ENCODE data around the gene TMX2.
"Not testable (repeated sequence)": the region's sequence is repeated elsewhere in the genome, so short reads cannot be mapped to it uniquely, and the experiment has no call there.

Gene TMX2

DNA sequence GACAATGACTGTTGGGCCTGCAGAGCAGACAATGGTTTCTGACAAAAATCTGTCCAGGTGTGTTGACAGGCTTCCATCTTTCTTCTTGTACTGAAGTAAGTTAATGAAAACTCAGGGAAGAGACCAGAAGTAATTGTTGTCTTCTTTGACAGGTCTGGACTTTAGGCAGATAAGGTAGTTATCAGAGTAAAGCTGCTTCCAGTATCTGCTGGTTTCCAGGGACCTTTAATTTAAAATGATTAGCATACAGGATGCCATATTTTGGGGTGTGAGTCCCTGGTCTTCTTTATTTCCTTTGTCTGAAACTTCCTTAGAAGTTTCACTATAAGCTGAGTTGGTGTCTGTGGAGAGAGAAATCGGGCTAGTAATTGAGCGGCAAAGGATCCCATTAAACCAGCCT, 1.4 kb downstream of the TMX2 start:
- no peak for DNase-seq

- DNase-seq, result not testable (repeated sequence)
These were observed 4.3 kb downstream of the TMX2 start for GRCh38 chr11:57716726-57717125.

DNA sequence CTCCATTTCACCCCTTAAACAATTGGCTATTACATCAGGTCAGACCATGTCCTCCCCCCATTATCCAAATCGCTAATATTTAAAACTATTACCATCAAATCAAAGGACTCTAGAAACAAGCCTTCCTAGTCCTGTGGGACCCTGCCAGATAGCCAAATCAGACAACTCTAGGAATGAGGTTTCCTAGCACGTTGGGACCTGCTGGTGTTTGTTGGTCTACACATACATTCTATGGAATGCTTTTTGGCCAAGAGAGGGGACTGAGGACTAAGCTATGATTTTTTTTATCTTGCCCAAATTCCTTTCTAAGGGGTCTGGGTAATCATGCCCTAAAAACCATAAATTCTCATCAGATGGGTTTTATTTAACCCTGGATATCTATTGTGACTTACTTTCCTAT, 14.8 kb downstream of the TMX2 start:
- no peak for DNase-seq

GRCh38 chr11:57728829-57729228, 16.4 kb downstream of the TMX2 start:
- no peak for DNase-seq

DNA sequence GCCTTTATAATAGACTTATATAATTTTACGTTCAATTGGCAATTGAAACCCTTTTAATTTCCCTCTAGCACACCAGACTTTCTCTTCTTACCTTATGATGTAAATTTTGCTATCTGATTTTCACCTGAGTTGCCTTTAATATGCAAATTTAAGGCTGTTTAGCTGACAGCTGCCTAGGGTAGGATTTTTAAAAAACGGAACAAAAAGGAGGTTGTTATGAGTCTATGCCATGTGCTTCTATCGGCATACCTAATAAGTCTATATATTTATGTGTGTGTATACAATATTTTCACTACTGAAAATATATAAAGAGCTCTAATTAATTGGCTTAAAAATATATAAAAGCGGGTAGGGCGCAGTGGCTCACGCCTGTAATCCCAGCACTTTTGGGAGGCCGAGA, 17.1 kb downstream of the TMX2 start:
- no peak for DNase-seq

- DNase-seq, result no peak
These were observed 20.3 kb downstream of the TMX2 start for GRCh38 chr11:57732661-57733060.

DNA sequence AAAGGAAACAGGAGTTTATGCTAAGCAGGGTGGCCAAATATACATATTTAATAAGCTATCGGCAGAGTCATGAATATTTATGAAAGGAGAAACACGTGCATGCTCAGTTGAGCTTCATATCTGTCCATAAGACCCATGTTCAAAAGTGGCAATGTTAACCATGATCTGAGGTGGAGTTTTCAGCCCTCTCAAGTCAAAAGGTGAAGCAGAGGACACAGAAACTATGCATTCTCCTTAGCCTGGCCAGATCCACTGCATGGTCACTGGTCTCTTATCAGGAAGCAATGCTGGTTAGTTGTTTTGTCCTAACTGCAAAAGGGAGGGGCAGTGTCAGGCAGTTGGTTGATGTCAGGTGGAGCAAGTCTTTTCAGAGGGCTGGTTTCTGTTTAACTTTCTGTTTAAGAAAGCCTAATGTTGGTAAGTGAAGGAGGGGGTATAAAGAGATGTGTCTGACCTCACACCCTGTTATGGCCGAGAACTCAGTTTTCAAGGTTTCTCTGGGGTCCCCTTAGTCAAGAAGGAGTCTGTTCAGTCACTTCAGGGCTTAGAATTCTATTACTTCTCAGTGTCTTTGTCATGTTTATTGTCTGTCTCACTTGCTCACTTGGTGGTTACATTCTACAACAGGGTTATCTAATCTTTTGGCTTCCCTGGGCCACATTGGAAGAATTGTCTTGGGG, 23.4 kb downstream of the TMX2 start:
- no peak for DNase-seq

- peak; percentile 59 to 98 (median 93) for DNase-seq
These were observed 29.0 kb downstream of the TMX2 start, which contains the start of gene SELENOH for GRCh38 chr11:57741132-57742086. Gene SELENOH (plus strand): TSS chr11:57741491. CDS start chr11:57741596, 105 bp downstream.

- DNase-seq, result no peak
These were observed 29.7 kb downstream of the TMX2 start for GRCh38 chr11:57742087-57742452.

DNA sequence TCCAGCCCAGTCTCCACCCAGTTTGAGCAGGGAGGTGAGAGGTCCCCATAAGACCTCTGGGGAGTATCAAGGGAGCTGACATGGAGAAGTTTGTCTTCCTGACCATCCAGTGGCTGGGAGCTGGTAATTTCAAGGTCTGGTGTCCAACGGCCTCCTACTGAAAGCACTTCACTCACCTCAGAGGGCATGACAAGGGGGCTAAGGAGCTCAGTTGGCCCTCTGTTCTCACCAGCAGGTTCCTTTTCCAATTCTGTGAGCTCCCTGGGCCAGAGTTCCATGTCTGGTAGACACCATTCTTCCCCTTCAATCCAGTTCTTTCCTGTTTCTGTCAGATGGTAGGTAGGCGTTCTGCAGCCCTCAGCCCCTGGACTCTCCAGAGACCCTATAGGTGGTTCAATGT, 32.0 kb downstream of the TMX2 start:
- DNase-seq, result no peak

GRCh38 chr11:57745206-57745605, 32.8 kb downstream of the TMX2 start:
- DNase-seq, result no peak

- DNase-seq, result no peak
These were observed 34.5 kb downstream of the TMX2 start for GRCh38 chr11:57746920-57747319.

DNA sequence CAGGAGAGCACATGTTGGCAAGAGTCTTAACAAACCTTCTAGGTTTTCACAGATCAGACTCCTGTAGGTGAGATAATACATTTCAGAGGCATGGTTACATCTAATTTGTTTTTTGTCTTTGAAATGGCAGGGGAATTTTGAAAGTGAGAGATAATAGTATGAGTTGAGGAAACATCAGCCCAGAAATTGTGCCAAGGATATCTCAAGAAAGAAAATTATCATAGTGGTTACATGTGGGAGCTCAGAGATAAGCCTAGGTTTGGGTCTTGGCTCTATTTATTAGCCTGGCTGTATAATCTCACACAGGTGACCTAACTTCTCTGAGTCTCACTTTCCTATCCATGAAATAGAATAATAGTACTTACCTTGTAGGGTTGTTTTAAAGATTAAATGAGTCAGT, 38.8 kb downstream of the TMX2 start:
- no peak for DNase-seq

GRCh38 chr11:57751676-57752253, 39.4 kb downstream of the TMX2 start, which contains the start of gene BTBD18:
Gene BTBD18 (minus strand): TSS chr11:57751819. CDS start chr11:57751188, 631 bp downstream.
- DNase-seq, result peak in 6 of 56 donors; percentile 3 to 28 (median 10)

DNA sequence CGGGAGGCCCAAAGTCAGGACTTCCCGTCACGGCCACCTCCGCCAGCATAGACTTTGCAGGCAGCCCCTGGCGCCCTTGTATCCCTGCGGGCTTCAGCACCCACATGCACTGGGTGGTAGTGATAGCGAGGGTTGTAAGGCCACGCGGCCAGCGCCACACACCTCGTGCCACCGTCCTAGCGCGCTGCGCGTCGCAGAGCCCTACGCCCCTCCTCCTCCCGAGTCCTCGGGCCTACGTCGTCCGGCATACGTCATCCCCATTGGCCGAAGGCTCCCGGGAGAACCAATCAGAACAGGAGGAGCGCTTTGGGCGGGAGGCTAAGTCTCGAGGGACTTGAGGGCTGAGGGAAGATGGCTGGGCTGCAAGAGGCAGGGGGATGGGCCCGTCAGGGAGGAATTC, 40.6 kb downstream of the TMX2 start:
- no peak for DNase-seq

DNA sequence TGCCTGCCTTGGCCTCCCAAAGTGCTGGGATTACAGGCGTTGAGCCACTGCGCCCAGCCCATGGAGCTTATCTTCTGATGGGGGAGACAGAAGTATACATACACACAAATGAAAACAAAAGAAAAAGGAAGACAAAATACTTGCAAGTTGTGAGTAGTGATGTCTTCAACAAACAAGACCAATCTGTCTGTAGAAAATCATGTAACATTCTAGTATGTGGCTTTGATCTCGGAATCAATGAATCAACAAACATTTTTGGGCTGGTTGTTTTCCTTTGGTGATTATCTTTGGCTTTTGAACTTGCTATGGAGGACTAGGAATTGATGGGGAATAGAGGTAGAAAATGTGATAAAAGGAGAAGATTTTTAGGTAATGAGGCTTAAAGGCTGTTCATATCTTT, 45.8 kb downstream of the TMX2 start:
- DNase-seq, result no peak

- DNase-seq, result peak in 55 of 56 donors; percentile 13 to 91 (median 72)
These were observed 49.2 kb downstream of the TMX2 start, which contains the start of gene CTNND1 for GRCh38 chr11:57761301-57762234. Gene CTNND1 (plus strand): TSS chr11:57761802. CDS start chr11:57791479, 29,677 bp downstream.

- peak in 4 of 56 donors; percentile 2 to 7 (median 4) for DNase-seq
These were observed 50.0 kb downstream of the TMX2 start for GRCh38 chr11:57762235-57762861.

DNA sequence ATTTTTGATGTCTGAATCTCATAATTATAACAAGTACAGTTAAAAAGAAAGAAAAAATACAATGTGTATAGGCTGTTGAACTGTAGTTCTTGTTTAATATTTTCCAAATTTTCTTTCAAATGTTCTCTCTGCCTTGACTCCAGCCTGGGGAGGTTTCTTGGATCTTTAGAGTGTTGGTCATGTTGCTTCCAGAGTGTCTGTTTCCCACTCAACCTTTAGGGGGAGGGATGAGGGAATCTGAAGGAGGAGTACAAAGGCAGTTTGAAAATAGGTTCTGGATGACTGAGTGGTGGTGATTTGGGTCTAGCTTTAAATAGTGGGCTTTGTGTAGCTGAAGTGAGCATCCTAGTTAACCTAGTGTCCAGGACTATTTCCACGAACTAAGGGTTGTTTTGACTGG, 51.2 kb downstream of the TMX2 start:
- peak in 3 of 56 donors; percentile 6 to 9 (median 9) for DNase-seq

GRCh38 chr11:57764021-57764420, 51.6 kb downstream of the TMX2 start:
- no peak for DNase-seq

Measured in nucleus accumbens (tissue), 56 donors.